ENCODE results near the gene DUSP6.
"Not testable (repeated sequence)": the region's sequence is repeated elsewhere in the genome, so short reads cannot be mapped to it uniquely, and the experiment has no call there.

Gene DUSP6

GRCh38 chr12:89351489-89352241, 636 bp downstream of the DUSP6 start:
- no peak for DNase-seq

GRCh38 chr12:89350630-89351488, 1.4 kb downstream of the DUSP6 start:
- DNase-seq: no peak

- DNase-seq: no peak
These were observed 2.1 kb downstream of the DUSP6 start for GRCh38 chr12:89350260-89350629.

GRCh38 chr12:89349814-89350213, 2.5 kb downstream of the DUSP6 start:
- DNase-seq: peak; percentile 56

- no peak for DNase-seq
These were observed 3.2 kb downstream of the DUSP6 start for GRCh38 chr12:89348894-89349699.

GRCh38 chr12:89347325-89347829, 4.9 kb downstream of the DUSP6 start:
- DNase-seq: no peak

GRCh38 chr12:89346741-89347324, 5.5 kb downstream of the DUSP6 start:
- peak; percentile 47 for DNase-seq

GRCh38 chr12:89345830-89346740, 6.2 kb downstream of the DUSP6 start:
- peak; percentile 55 for DNase-seq

GRCh38 chr12:89345376-89345775, 6.9 kb downstream of the DUSP6 start:
- DNase-seq: no peak

- DNase-seq: no peak
These were observed 7.5 kb downstream of the DUSP6 start for GRCh38 chr12:89344862-89345202.

GRCh38 chr12:89344043-89344861, 8.0 kb downstream of the DUSP6 start:
- DNase-seq: no peak

GRCh38 chr12:89343127-89343526, 9.2 kb downstream of the DUSP6 start:
- no peak for DNase-seq

- DNase-seq: no peak
These were observed 11.4 kb downstream of the DUSP6 start for GRCh38 chr12:89340861-89341260.

- no peak for DNase-seq
These were observed 12.8 kb downstream of the DUSP6 start for GRCh38 chr12:89339526-89339925.

GRCh38 chr12:89337136-89337535, 15.2 kb downstream of the DUSP6 start:
- not testable (repeated sequence) for DNase-seq

GRCh38 chr12:89335452-89336244, 16.7 kb downstream of the DUSP6 start:
- DNase-seq: no peak

- no peak for DNase-seq
These were observed 17.6 kb downstream of the DUSP6 start for GRCh38 chr12:89334548-89335169.

GRCh38 chr12:89333564-89334252, 18.6 kb downstream of the DUSP6 start:
- DNase-seq: no peak

All from fibroblast of skin of abdomen (primary cell).